GM12878 (cell line): ENCODE measurements around the gene SPI1.

ENCODE experiments used
- ASH2L ChIP-seq: fragments of 300-600, 200-600 bp; sonication (generic); IDR thresholded peaks from 2 replicates; pipeline ENCODE4 v1.6.1; 2017; ENCODE audit warnings: low read depth, mild to moderate bottlenecking, borderline replicate concordance
- CEBPB ChIP-seq, 2 experiments: fragments of 150-350 bp in 1 of 2; IDR thresholded peaks; 2 replicates each; pipeline ENCODE4 v1.6.1; 2012 to 2014; ENCODE audit warnings: low read depth in 2 of 2, low read length in 2 of 2, borderline replicate concordance in 1 of 2, inconsistent platforms in 1 of 2
- CTCF ChIP-seq, 3 experiments: IDR thresholded peaks in 2 of 3; conservative IDR thresholded peaks in 1 of 3; 2 replicates each; pipeline ENCODE4 v1.5.1; 2011; ENCODE audit warnings: low read depth in 3 of 3, low read length in 3 of 3, mild to moderate bottlenecking in 3 of 3, control low read depth in 2 of 3, moderate library complexity in 2 of 3, inconsistent platforms in 1 of 3, mixed read lengths in 1 of 3; ENCODE audit not compliant: control insufficient read depth in 2 of 3, insufficient read depth in 1 of 3; ENCODE audit errors: extremely low read depth in 1 of 3
- DPF2 ChIP-seq: fragments of 450-650 bp; IDR thresholded peaks from 2 replicates; pipeline ENCODE4 v1.6.1; 2017; ENCODE audit warnings: mild to moderate bottlenecking
- EP300 ChIP-seq, 2 experiments: fragments of 150-350 bp in 1 of 2; IDR thresholded peaks; 2 replicates each; pipeline ENCODE4 v1.6.1; 2011 to 2012; ENCODE audit warnings: low read depth in 2 of 2, low read length in 2 of 2, borderline replicate concordance in 1 of 2, improper control_type of control experiment in 1 of 2, inconsistent platforms in 1 of 2; ENCODE audit not compliant: control insufficient read depth in 1 of 2
- FOS ChIP-seq: IDR thresholded peaks from 3 replicates; pipeline ENCODE4 v1.6.1; 2011; ENCODE audit warnings: borderline replicate concordance; ENCODE audit not compliant: insufficient read length; ENCODE audit errors: extremely low read depth
- GABPA ChIP-seq: IDR thresholded peaks from 2 replicates; pipeline ENCODE4 v1.6.1; 2014; ENCODE audit warnings: antibody characterized with exemption, low read depth, mild to moderate bottlenecking, inconsistent platforms
- MXI1 ChIP-seq: fragments of 150-350 bp; IDR thresholded peaks from 2 replicates; pipeline ENCODE4 v1.6.1; 2011; ENCODE audit warnings: low read depth, mild to moderate bottlenecking, inconsistent platforms, low read length, improper control_type of control experiment
- RAD21 ChIP-seq: IDR thresholded peaks from 2 replicates; pipeline ENCODE4 v1.6.1; 2011; ENCODE audit warnings: mild to moderate bottlenecking, low read depth, low read length, moderate library complexity; ENCODE audit not compliant: insufficient read depth
- REST ChIP-seq: IDR thresholded peaks from 2 replicates; pipeline ENCODE4 v1.6.1; 2012; ENCODE audit warnings: mild to moderate bottlenecking, low read depth, low read length
- TAF1 ChIP-seq: IDR thresholded peaks from 2 replicates; pipeline ENCODE4 v1.6.1; 2011; ENCODE audit warnings: mild to moderate bottlenecking, low read depth, low read length, borderline replicate concordance
- USF2 ChIP-seq: IDR thresholded peaks from 2 replicates; pipeline ENCODE4 v1.6.1; 2011; ENCODE audit warnings: low read depth, low read length, improper control_type of control experiment, borderline replicate concordance
- ZNF274 ChIP-seq: IDR thresholded peaks from one replicate; pipeline ENCODE4 v1.8.0; 2011; ENCODE audit not compliant: insufficient read length, insufficient read depth

GRCh38 chr11:47305734-47306483 lies 72.4 kb downstream of the SPI1 start:
- TF ChIP-seq USF2 (no peak), MXI1 (no peak), FOS (no peak), REST (no peak), ASH2L (no peak), DPF2 (no peak), ZNF274 (no peak), RAD21 (no peak), GABPA (no peak), CEBPB (IDR thresholded peaks at IDR 0.05; ENCODE audit: borderline replicate concordance in 1 of 2, low read depth in 2 of 2, low read length in 2 of 2) (no peak), CTCF (IDR thresholded peaks at IDR 0.05 in 2 of 3, conservative IDR thresholded peaks at IDR 0.05 in 1 of 3; ENCODE audit: control insufficient read depth in 2 of 3, extremely low read depth in 1 of 3, insufficient read depth in 1 of 3, low read depth in 3 of 3, low read length in 3 of 3) (no peak), TAF1 (no peak), EP300 (IDR thresholded peaks at IDR 0.05; ENCODE audit: borderline replicate concordance in 1 of 2, control insufficient read depth in 1 of 2, low read depth in 2 of 2, low read length in 2 of 2) (no peak)
